ENCODE measurements around the gene LONRF2.
"Not testable (repeated sequence)": the region's sequence is repeated elsewhere in the genome, so short reads cannot be mapped to it uniquely, and the experiment has no call there.

The LONRF2 gene

GRCh38 chr2:100321866-100322820 is at the start of gene LONRF2:
LONRF2 (minus strand) TSS chr2:100322501; CDS start chr2:100322093, 408 bp downstream.
- FAIRE-seq (no peak), DNase-seq (ENCODE audit: extremely low spot score, insufficient read length, low read depth) (no peak)

- no peak for FAIRE-seq
These were observed 44.9 kb upstream of the LONRF2 start for GRCh38 chr2:100367163-100367562.

GRCh38 chr2:100365434-100365833 is 43.1 kb upstream of the LONRF2 start:
- FAIRE-seq (no peak), DNase-seq (ENCODE audit: extremely low spot score, insufficient read length, low read depth) (no peak)

More at GRCh38 chr2:100367163-100367562, 44.9 kb upstream of the LONRF2 start:
- DNase-seq (ENCODE audit: extremely low spot score, insufficient read length, low read depth) = no peak

GRCh38 chr2:100362269-100362668 is 40.0 kb upstream of the LONRF2 start:
- not testable (repeated sequence) for FAIRE-seq

GRCh38 chr2:100359576-100359975 is 37.3 kb upstream of the LONRF2 start:
- FAIRE-seq (no peak), DNase-seq (ENCODE audit: extremely low spot score, insufficient read length, low read depth) (no peak)

More at GRCh38 chr2:100362269-100362668, 40.0 kb upstream of the LONRF2 start:
- not testable (repeated sequence) for DNase-seq (ENCODE audit: extremely low spot score, insufficient read length, low read depth)

GRCh38 chr2:100358554-100358953 is 36.3 kb upstream of the LONRF2 start:
- FAIRE-seq (no peak), DNase-seq (ENCODE audit: extremely low spot score, insufficient read length, low read depth) (no peak)

- no peak for FAIRE-seq
- no peak for DNase-seq (ENCODE audit: extremely low spot score, insufficient read length, low read depth)
These were observed 30.2 kb upstream of the LONRF2 start for GRCh38 chr2:100352521-100352920.

GRCh38 chr2:100350661-100351185 is 28.4 kb upstream of the LONRF2 start:
- no peak for DNase-seq (ENCODE audit: extremely low spot score, insufficient read length, low read depth)
- no peak for FAIRE-seq

- DNase-seq (ENCODE audit: extremely low spot score, insufficient read length, low read depth); FAIRE-seq: not testable (repeated sequence)
These were observed 22.8 kb upstream of the LONRF2 start for GRCh38 chr2:100345144-100345543.

GRCh38 chr2:100344433-100344832 is 22.1 kb upstream of the LONRF2 start:
- FAIRE-seq = no peak
- no peak for DNase-seq (ENCODE audit: extremely low spot score, insufficient read length, low read depth)

GRCh38 chr2:100342466-100342865 is 20.2 kb upstream of the LONRF2 start:
- DNase-seq (ENCODE audit: extremely low spot score, insufficient read length, low read depth); FAIRE-seq: not testable (repeated sequence)

- FAIRE-seq (no peak), DNase-seq (ENCODE audit: extremely low spot score, insufficient read length, low read depth) (no peak)
These were observed 17.5 kb upstream of the LONRF2 start for GRCh38 chr2:100339823-100340222.

GRCh38 chr2:100334929-100335328 is 12.6 kb upstream of the LONRF2 start:
- FAIRE-seq (no peak), DNase-seq (ENCODE audit: extremely low spot score, insufficient read length, low read depth) (no peak)

GRCh38 chr2:100327742-100328141 is 5.4 kb upstream of the LONRF2 start:
- FAIRE-seq = no peak
- DNase-seq (ENCODE audit: extremely low spot score, insufficient read length, low read depth) = no peak

- no peak for DNase-seq (ENCODE audit: extremely low spot score, insufficient read length, low read depth)
- no peak for FAIRE-seq
These were observed 979 bp downstream of the LONRF2 start for GRCh38 chr2:100321179-100321865.

GRCh38 chr2:100320547-100321178 is 1.6 kb downstream of the LONRF2 start:
- FAIRE-seq (no peak), DNase-seq (ENCODE audit: extremely low spot score, insufficient read length, low read depth) (no peak)

- FAIRE-seq = no peak
- no peak for DNase-seq (ENCODE audit: extremely low spot score, insufficient read length, low read depth)
These were observed 4.7 kb downstream of the LONRF2 start for GRCh38 chr2:100317634-100318033.

GRCh38 chr2:100309973-100310719 is 12.2 kb downstream of the LONRF2 start:
- FAIRE-seq (no peak), DNase-seq (ENCODE audit: extremely low spot score, insufficient read length, low read depth) (no peak)

- FAIRE-seq = no peak
- DNase-seq (ENCODE audit: extremely low spot score, insufficient read length, low read depth) = no peak
These were observed 13.0 kb downstream of the LONRF2 start for GRCh38 chr2:100309311-100309710.

- no peak for DNase-seq (ENCODE audit: extremely low spot score, insufficient read length, low read depth)
- FAIRE-seq = no peak
These were observed 18.6 kb downstream of the LONRF2 start for GRCh38 chr2:100303744-100304143.
